Measurements from ENCODE around the gene MBD6. TPM values are rescaled to one million over a fixed set of nuclear protein-coding genes. Genes with fewer than 3 reads are reported as not detected.

The MBD6 gene
- total and polyA plus RNA-seq, 2 of the 13 experiments (the other 11 are each of a cell fraction or from before 2014, with no cell fraction given) = 4.1 to 5.9 TPM

DNA sequence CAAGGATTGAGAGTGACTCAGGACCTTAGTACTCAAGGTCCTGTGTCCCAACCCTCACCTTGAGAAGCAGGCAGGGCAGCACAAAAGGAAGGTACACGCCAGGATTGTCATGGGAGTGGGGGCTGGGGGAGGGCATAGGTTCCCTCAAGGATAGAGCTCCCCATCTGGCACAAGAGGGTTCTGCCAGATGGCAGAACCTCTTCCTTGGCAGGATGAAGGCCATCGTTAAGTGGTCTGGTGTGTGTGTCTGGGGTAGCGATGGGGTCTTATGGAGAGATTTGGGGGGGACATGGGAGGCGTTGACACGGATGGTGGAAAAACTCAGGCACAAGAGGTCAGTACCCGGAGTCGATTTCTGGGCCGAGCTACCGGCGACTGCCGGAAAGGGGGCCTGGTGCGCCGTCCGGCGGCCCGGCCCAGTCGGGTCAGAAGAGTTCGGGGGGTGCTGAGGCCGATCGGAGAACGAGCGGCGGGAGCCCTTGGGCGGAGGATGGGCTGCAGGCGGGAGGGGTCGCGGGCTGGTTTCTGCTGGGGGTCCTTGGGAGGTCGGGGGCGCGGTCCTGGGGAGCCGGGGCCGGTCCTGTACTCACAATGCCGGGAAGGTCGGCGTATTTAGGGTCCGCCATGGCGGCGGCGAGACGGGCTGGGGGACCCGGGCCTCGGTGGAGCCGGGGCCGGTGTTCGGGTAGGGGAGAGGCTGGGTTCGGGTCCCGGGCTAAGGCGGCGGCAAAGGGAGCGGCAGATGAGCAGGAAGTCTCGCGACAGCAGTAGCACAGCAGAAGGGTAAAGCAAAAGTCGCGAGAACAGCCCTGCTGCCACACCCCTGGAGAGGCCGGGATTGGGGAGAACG is 24.0 kb downstream of the MBD6 start, which contains the start of gene DCTN2 (continued):
- TF ChIP-seq, protein P1, sequence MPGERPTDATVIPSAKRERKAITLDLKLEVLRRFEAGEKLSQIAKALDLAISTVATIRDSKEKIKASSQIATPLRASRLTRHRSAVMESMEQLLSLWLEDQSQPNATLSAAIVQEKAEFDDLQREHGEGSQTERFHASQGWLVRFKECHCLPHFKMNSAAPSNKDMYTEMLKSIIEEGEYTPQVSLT (CRISPR knock-in tag; IDR thresholded peaks at IDR 0.05; ENCODE audit: borderline replicate concordance, low read depth) = no peak
- TF ChIP-seq ZNF354B (CRISPR knock-in tag; IDR thresholded peaks at IDR 0.05) (no peak), ZNF569 (CRISPR knock-in tag; IDR thresholded peaks at IDR 0.05; ENCODE audit: borderline replicate concordance) (no peak), GPBP1L1 (CRISPR knock-in tag; IDR thresholded peaks at IDR 0.05) (no peak), HHEX (CRISPR knock-in tag; IDR thresholded peaks at IDR 0.05) (no peak), HES4 (CRISPR knock-in tag; IDR thresholded peaks at IDR 0.05; ENCODE audit: borderline replicate concordance) (no peak), ESRRA (CRISPR knock-in tag; IDR thresholded peaks at IDR 0.05; ENCODE audit: low read depth) (no peak), STAT5B (CRISPR knock-in tag; IDR thresholded peaks at IDR 0.05) (no peak), KDM1A (CRISPR knock-in tag; IDR thresholded peaks at IDR 0.05) (no peak), POLR2AphosphoS2 (IDR thresholded peaks at IDR 0.05; ENCODE audit: low read depth, low read length) (no peak), RELA (CRISPR knock-in tag; IDR thresholded peaks at IDR 0.05) (no peak)
- TF ChIP-seq, protein P2, sequence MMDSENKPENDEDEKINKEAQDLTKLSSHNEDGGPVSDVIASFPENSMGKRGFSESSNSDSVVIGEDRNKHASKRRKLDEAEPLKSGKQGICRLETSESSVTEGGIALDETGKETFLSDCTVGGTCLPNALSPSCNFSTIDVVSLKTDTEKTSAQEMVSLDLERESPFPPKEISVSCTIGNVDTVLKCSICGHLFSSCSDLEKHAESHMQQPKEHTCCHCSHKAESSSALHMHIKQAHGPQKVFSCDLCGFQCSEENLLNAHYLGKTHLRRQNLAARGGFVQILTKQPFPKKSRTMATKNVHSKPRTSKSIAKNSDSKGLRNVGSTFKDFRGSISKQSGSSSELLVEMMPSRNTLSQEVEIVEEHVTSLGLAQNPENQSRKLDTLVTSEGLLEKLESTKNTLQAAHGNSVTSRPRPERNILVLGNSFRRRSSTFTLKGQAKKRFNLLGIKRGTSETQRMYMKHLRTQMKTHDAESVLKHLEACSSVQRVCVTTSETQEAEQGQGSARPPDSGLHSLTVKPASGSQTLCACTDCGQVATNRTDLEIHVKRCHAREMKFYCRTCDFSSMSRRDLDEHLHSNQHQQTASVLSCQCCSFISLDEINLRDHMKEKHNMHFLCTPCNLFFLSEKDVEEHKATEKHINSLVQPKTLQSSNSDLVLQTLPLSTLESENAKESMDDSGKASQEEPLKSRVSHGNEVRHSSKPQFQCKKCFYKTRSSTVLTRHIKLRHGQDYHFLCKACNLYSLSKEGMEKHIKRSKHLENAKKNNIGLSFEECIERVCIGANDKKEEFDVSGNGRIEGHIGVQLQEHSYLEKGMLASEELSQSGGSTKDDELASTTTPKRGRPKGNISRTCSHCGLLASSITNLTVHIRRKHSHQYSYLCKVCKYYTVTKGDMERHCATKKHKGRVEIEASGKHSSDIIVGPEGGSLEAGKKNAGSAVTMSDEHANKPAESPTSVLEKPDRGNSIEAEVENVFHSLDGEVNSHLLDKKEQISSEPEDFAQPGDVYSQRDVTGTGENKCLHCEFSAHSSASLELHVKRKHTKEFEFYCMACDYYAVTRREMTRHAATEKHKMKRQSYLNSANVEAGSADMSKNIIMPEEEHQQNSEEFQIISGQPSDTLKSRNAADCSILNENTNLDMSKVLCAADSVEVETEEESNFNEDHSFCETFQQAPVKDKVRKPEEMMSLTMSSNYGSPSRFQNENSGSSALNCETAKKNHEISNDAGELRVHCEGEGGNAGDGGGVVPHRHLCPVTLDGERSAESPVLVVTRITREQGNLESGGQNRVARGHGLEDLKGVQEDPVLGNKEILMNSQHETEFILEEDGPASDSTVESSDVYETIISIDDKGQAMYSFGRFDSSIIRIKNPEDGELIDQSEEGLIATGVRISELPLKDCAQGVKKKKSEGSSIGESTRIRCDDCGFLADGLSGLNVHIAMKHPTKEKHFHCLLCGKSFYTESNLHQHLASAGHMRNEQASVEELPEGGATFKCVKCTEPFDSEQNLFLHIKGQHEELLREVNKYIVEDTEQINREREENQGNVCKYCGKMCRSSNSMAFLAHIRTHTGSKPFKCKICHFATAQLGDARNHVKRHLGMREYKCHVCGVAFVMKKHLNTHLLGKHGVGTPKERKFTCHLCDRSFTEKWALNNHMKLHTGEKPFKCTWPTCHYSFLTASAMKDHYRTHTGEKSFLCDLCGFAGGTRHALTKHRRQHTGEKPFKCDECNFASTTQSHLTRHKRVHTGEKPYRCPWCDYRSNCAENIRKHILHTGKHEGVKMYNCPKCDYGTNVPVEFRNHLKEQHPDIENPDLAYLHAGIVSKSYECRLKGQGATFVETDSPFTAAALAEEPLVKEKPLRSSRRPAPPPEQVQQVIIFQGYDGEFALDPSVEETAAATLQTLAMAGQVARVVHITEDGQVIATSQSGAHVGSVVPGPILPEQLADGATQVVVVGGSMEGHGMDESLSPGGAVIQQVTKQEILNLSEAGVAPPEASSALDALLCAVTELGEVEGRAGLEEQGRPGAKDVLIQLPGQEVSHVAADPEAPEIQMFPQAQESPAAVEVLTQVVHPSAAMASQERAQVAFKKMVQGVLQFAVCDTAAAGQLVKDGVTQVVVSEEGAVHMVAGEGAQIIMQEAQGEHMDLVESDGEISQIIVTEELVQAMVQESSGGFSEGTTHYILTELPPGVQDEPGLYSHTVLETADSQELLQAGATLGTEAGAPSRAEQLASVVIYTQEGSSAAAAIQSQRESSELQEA (CRISPR knock-in tag; IDR thresholded peaks at IDR 0.05; ENCODE audit: not compliant biosample characterization) = no peak
- TF ChIP-seq, protein P3, sequence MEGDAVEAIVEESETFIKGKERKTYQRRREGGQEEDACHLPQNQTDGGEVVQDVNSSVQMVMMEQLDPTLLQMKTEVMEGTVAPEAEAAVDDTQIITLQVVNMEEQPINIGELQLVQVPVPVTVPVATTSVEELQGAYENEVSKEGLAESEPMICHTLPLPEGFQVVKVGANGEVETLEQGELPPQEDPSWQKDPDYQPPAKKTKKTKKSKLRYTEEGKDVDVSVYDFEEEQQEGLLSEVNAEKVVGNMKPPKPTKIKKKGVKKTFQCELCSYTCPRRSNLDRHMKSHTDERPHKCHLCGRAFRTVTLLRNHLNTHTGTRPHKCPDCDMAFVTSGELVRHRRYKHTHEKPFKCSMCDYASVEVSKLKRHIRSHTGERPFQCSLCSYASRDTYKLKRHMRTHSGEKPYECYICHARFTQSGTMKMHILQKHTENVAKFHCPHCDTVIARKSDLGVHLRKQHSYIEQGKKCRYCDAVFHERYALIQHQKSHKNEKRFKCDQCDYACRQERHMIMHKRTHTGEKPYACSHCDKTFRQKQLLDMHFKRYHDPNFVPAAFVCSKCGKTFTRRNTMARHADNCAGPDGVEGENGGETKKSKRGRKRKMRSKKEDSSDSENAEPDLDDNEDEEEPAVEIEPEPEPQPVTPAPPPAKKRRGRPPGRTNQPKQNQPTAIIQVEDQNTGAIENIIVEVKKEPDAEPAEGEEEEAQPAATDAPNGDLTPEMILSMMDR (CRISPR knock-in tag; IDR thresholded peaks at IDR 0.05) = no peak; the same call in 1 of the 2 replicates

All from HepG2 (cell line).